IMR-90 (cell line): ENCODE results near the gene CDYL2. TPM values are rescaled to one million over a fixed set of nuclear protein-coding genes. Genes with fewer than 3 reads are reported as not detected.

Experiments
- ATAC-seq: fragments of 200-7000 bp; cut with Tn5 transposase; 2 replicates; pipeline ENCODE4 v1.9.1; 2020; ENCODE audit warnings: low read depth, mild to moderate bottlenecking, moderate library complexity
- BruUV-seq: library from RNA; stranded (reverse); fragments of 400-500 nt; replicated peaks from 2 replicates; lab custom pipeline; 2021; lab: Mats Ljungman, UMichigan
- CTCF ChIA-PET: fragments of 300-600 bp; formaldehyde crosslinking; extraction: SDS; loops from one replicate; lab custom pipeline; 2021; ENCODE audit warnings: antibody characterized with exemption; lab: Yijun Ruan, JAX
- POLR2A ChIA-PET: fragments of 300-600 bp; sonication (Branson Sonifier 250); formaldehyde crosslinking; loops from one replicate; lab custom pipeline; 2022; ENCODE audit warnings: antibody characterized with exemption; ENCODE audit not compliant: unreplicated experiment; lab: Charles Lee
- DNase-seq: peaks from one replicate; pipeline ENCODE4 v3.0.0; 2013
- H2AFZ ChIP-seq: replicated peaks from 2 replicates; pipeline ENCODE3; 2013; ENCODE audit warnings: low read length, mild to moderate bottlenecking; ENCODE audit not compliant: poor library complexity
- H2AK5ac ChIP-seq: 2 replicates; pipeline ENCODE4 v1.6.1; 2013; ENCODE audit warnings: low read depth, low read length, inconsistent platforms
- H2AK9ac ChIP-seq: replicated peaks from 2 replicates; pipeline ENCODE3; 2013; ENCODE audit warnings: mild to moderate bottlenecking, low read depth, low read length, moderate library complexity; ENCODE audit not compliant: poor library complexity
- H2BK120ac ChIP-seq: 2 replicates; pipeline ENCODE4 v1.6.1; 2013; ENCODE audit warnings: low read depth, low read length, inconsistent platforms
- H2BK15ac ChIP-seq: 3 replicates; pipeline ENCODE4 v1.6.1; 2013; ENCODE audit warnings: low read depth, low read length, inconsistent platforms
- H2BK20ac ChIP-seq: 2 replicates; pipeline ENCODE4 v1.6.1; 2013; ENCODE audit warnings: low read depth, mild to moderate bottlenecking, inconsistent platforms, low read length, moderate library complexity
- H2BK5ac ChIP-seq: 2 replicates; pipeline ENCODE4 v1.6.1; 2013; ENCODE audit warnings: mild to moderate bottlenecking, low read depth, low read length, inconsistent platforms; ENCODE audit not compliant: poor library complexity, severe bottlenecking
- H3K14ac ChIP-seq: replicated peaks from 2 replicates; pipeline ENCODE4 v1.6.1; 2013; ENCODE audit warnings: low read depth, low read length, inconsistent platforms
- H3K18ac ChIP-seq: 2 replicates; pipeline ENCODE4 v1.6.1; 2013; ENCODE audit warnings: low read depth, low read length, control low read depth
- H3K23ac ChIP-seq: 2 replicates; pipeline ENCODE4 v1.6.1; 2013; ENCODE audit warnings: low read depth, low read length, inconsistent platforms
- H3K27ac ChIP-seq: 2 replicates; pipeline ENCODE4 v1.5.1; 2013; ENCODE audit warnings: mild to moderate bottlenecking, control low read depth, low read length; ENCODE audit not compliant: insufficient read depth
- H3K27me3 ChIP-seq: 2 replicates; pipeline ENCODE4 v1.6.1; 2013; ENCODE audit warnings: low read length; ENCODE audit not compliant: control insufficient read depth, insufficient read depth
- H3K36me3 ChIP-seq: 2 replicates; pipeline ENCODE4 v1.6.1; 2013; ENCODE audit warnings: low read length, mixed read lengths; ENCODE audit not compliant: control insufficient read depth, insufficient read depth
- H3K4ac ChIP-seq: 2 replicates; pipeline ENCODE4 v1.6.1; 2013; ENCODE audit warnings: low read depth, low read length, inconsistent platforms
- H3K4me1 ChIP-seq: 2 replicates; pipeline ENCODE4 v1.6.1; 2013; ENCODE audit warnings: low read length, mixed read lengths; ENCODE audit not compliant: control insufficient read depth, insufficient read depth
- H3K4me2 ChIP-seq: 2 replicates; pipeline ENCODE4 v1.6.1; 2013; ENCODE audit warnings: low read depth, mild to moderate bottlenecking, control low read depth, low read length, moderate library complexity
- H3K4me3 ChIP-seq: 2 replicates; pipeline ENCODE4 v1.5.1; 2013; ENCODE audit warnings: low read depth, mild to moderate bottlenecking, control low read depth, low read length, moderate library complexity; ENCODE audit not compliant: insufficient read depth
- H3K56ac ChIP-seq: 2 replicates; pipeline ENCODE4 v1.6.1; 2013; ENCODE audit warnings: low read length, inconsistent platforms; ENCODE audit not compliant: insufficient read depth; ENCODE audit errors: extremely low read depth
- H3K79me1 ChIP-seq, 2 experiments: 2 replicates each; pipeline ENCODE4 v1.6.1; 2013; ENCODE audit warnings: low read length in 2 of 2, inconsistent platforms in 1 of 2, low read depth in 1 of 2
- H3K9ac ChIP-seq: 2 replicates; pipeline ENCODE4 v1.6.1; 2013; ENCODE audit warnings: low read depth, low read length, control low read depth
- H3K9me1 ChIP-seq: 2 replicates; pipeline ENCODE4 v1.6.1; 2013; ENCODE audit warnings: low read length, inconsistent platforms; ENCODE audit not compliant: insufficient read depth
- H3K9me3 ChIP-seq: 2 replicates; pipeline ENCODE4 v1.6.1; 2013; ENCODE audit warnings: low read length; ENCODE audit not compliant: control insufficient read depth, insufficient read depth
- H4K20me1 ChIP-seq: 2 replicates; pipeline ENCODE4 v1.6.1; 2013; ENCODE audit warnings: low read length, inconsistent platforms; ENCODE audit not compliant: insufficient read depth
- H4K5ac ChIP-seq: 2 replicates; pipeline ENCODE4 v1.6.1; 2013; ENCODE audit warnings: mild to moderate bottlenecking, low read depth, low read length, control low read depth
- H4K8ac ChIP-seq, 2 experiments: 2 replicates each; pipeline ENCODE4 v1.6.1; 2013; ENCODE audit warnings: low read depth in 2 of 2, low read length in 2 of 2, control low read depth in 1 of 2, inconsistent platforms in 1 of 2
- H4K91ac ChIP-seq: 2 replicates; pipeline ENCODE4 v1.6.1; 2013; ENCODE audit warnings: low read depth, low read length, inconsistent platforms; ENCODE audit not compliant: insufficient read depth
- BHLHE40 ChIP-seq: fragments of 150-350 bp; IDR thresholded peaks from 2 replicates; pipeline ENCODE4 v1.6.1; 2016; ENCODE audit warnings: mild to moderate bottlenecking, low read depth, low read length
- CHD1 ChIP-seq: IDR thresholded peaks from 2 replicates; pipeline ENCODE4 v1.6.1; 2012; ENCODE audit warnings: low read depth, low read length, improper control_type of control experiment
- CTCF ChIP-seq: conservative IDR thresholded peaks from 2 replicates; pipeline ENCODE4 v1.5.1; 2012; ENCODE audit warnings: mild to moderate bottlenecking, low read depth, low read length, improper control_type of control experiment
- MAFK ChIP-seq: IDR thresholded peaks from 2 replicates; pipeline ENCODE4 v1.6.1; 2012; ENCODE audit warnings: low read depth, low read length, improper control_type of control experiment
- POLR2A ChIP-seq: IDR thresholded peaks from 2 replicates; pipeline ENCODE4 v1.6.1; 2012; ENCODE audit warnings: mild to moderate bottlenecking, low read depth, low read length
- RFX5 ChIP-seq: IDR thresholded peaks from 2 replicates; pipeline ENCODE4 v1.8.0; 2012; ENCODE audit warnings: low read depth, mild to moderate bottlenecking, low read length, moderate library complexity
- WGBS, 2 experiments: methylation state at CpG; one replicate each; pipeline versions ENCODE4 v1.1.5 to v1.1.7; 2013; ENCODE audit warnings: missing lambda C conversion rate in 2 of 2; ENCODE audit not compliant: insufficient read length in 1 of 2; ENCODE audit errors: extremely low coverage in 2 of 2; 5-methylcytosine and 5-hydroxymethylcytosine counted together
- dilution Hi-C: fragments of 300-500 bp; cut with HindIII; formaldehyde crosslinking; loops from one replicate; pipeline ENCODE4 v1.14.3; 2018; ENCODE audit warnings: low sequenced_read_pairs; ENCODE audit not compliant: unreplicated experiment
- in situ Hi-C: fragments of 300-500 bp; cut with MboI; formaldehyde crosslinking; loops from 3 replicates; pipeline ENCODE4 v1.14.3; 2019; ENCODE audit warnings: low sequenced_read_pairs, inconsistent platforms, mixed read lengths
- intact Hi-C: fragments of 100-400 bp; cut with micrococcal nuclease; formaldehyde crosslinking; loops from 2 replicates; pipeline ENCODE4 v1.10.0; 2022
- polyA plus RNA-seq, 3 experiments: library from polyadenylated mRNA; depleted of rRNA; stranded (reverse); fragments of >200 nt; gene quantifications; 2 replicates each; pipeline ENCODE4 v1.2.3, GENCODE V29; 2012; ENCODE audit warnings: low replicate concordance in 1 of 3
- total RNA-seq: library from RNA; depleted of rRNA; stranded (reverse); fragments of >200 nt; gene quantifications from 2 replicates; pipeline ENCODE4 v1.2.3, GENCODE V29; 2012
- TF ChIP-seq, protein P1 (sequence below): fragments of 150-350 bp; IDR thresholded peaks from 2 replicates; pipeline ENCODE4 v1.6.1; 2016; ENCODE audit warnings: low read depth, mild to moderate bottlenecking, low read length, moderate library complexity, borderline replicate concordance

The CDYL2 gene
- total and polyA plus RNA-seq, 2 of the 4 experiments (the other 2 are of a cell fraction), result 1.2 to 3.9 TPM

- ChIA-PET POLR2A (no interaction called here), CTCF (no interaction called here)
- intact Hi-C loops, result no loop called here
- Histone ChIP-seq H2BK15ac (no peak overlapping the region), H4K8ac (no peak overlapping the region), H3K79me1 (no peaks in the 10 kb centered on the region), H3K14ac (no peak overlapping the region), H3K4me1 (no peaks in the 10 kb centered on the region), H3K27ac (no peak overlapping the region), H2AK5ac (no peak overlapping the region), H3K4me3 (no peak overlapping the region), H3K18ac (no peak overlapping the region), H3K23ac (no peak overlapping the region), H3K9me1 (no peaks in the 10 kb centered on the region), H3K9me3 (peaks cover 5% of the 10 kb centered on the region; the same call in 1 of the 2 replicates), H4K91ac (no peak overlapping the region), H3K9ac (no peak overlapping the region), H3K36me3 (no peaks in the 10 kb centered on the region), H3K27me3 (no peaks in the 10 kb centered on the region), H3K4me2 (no peak overlapping the region), H3K56ac (no peak overlapping the region), H2BK5ac (no peak overlapping the region), H2AK9ac (no peak overlapping the region), H2BK120ac (no peak overlapping the region), H3K4ac (no peak overlapping the region), H4K5ac (no peak overlapping the region), H4K20me1 (no peaks in the 10 kb centered on the region), H2BK20ac (no peak overlapping the region), H2AFZ (no peak overlapping the region)
- no peak for DNase-seq
- ATAC-seq, result no peak
- WGBS, 2 experiments, result 90% methylated on average over 2 of the region's 5 CpGs; no CpG with 5 or more reads in 1 of the 2 experiments
- TF ChIP-seq CTCF (no peak), POLR2A (no peak), RFX5 (no peak), CHD1 (no peak), MAFK (no peak), BHLHE40 (no peak)
- TF ChIP-seq, protein P1, sequence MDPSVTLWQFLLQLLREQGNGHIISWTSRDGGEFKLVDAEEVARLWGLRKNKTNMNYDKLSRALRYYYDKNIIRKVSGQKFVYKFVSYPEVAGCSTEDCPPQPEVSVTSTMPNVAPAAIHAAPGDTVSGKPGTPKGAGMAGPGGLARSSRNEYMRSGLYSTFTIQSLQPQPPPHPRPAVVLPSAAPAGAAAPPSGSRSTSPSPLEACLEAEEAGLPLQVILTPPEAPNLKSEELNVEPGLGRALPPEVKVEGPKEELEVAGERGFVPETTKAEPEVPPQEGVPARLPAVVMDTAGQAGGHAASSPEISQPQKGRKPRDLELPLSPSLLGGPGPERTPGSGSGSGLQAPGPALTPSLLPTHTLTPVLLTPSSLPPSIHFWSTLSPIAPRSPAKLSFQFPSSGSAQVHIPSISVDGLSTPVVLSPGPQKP, result no peak
- dilution Hi-C loops, result no loop called here
- no TSS peak for BruUV-seq
- in situ Hi-C loops, result no loop called here
These were observed 133.0 kb downstream of the CDYL2 start for GRCh38 chr16:80671281-80671849.
